HepG2 (cell line): Measurements from ENCODE around the gene FBXO41. TPM values are rescaled to one million over a fixed set of nuclear protein-coding genes. Genes with fewer than 3 reads are reported as not detected.

ENCODE experiments used
- DDIT3 ChIP-seq: sonication (generic); formaldehyde crosslinking; IDR thresholded peaks from 2 replicates; pipeline ENCODE4 v1.4.0; 2020; ENCODE audit warnings: mild to moderate bottlenecking, missing genetic modification reagents
- GZF1 ChIP-seq: sonication (generic); formaldehyde crosslinking; IDR thresholded peaks from 2 replicates; pipeline ENCODE4 v1.5.1; 2020; ENCODE audit warnings: mild to moderate bottlenecking, missing genetic modification reagents
- HIVEP1 ChIP-seq: sonication (generic); formaldehyde crosslinking; IDR thresholded peaks from 2 replicates; pipeline ENCODE4 v1.4.0; 2020; ENCODE audit warnings: mild to moderate bottlenecking, missing genetic modification reagents
- HNRNPH1 ChIP-seq: fragments of 200-400 bp; formaldehyde crosslinking; optimal IDR thresholded peaks from 2 replicates; pipeline ENCODE3; 2017; ENCODE audit warnings: mild to moderate bottlenecking, low read depth, low read length
- HOXA7 ChIP-seq: sonication (generic); formaldehyde crosslinking; IDR thresholded peaks from 2 replicates; pipeline ENCODE4 v1.8.1; 2022; ENCODE audit warnings: mild to moderate bottlenecking, missing genetic modification reagents, moderate library complexity
- KLF9 ChIP-seq: IDR thresholded peaks from 2 replicates; pipeline ENCODE4 v1.6.1; 2016; ENCODE audit warnings: low read depth
- MAX ChIP-seq: IDR thresholded peaks from 2 replicates; pipeline ENCODE4 v1.6.1; 2012; ENCODE audit warnings: inconsistent platforms
- NCOA2 ChIP-seq: sonication (generic); formaldehyde crosslinking; IDR thresholded peaks from 2 replicates; pipeline ENCODE4 v1.8.0; 2022; ENCODE audit warnings: inconsistent platforms
- NFYB ChIP-seq: sonication (generic); formaldehyde crosslinking; IDR thresholded peaks from 2 replicates; pipeline ENCODE4 v1.4.0; 2020; ENCODE audit warnings: missing genetic modification reagents
- PHF5A ChIP-seq: IDR thresholded peaks from one replicate; pipeline ENCODE4 v1.6.1; 2018; ENCODE audit warnings: low read depth, missing genetic modification reagents; ENCODE audit not compliant: unreplicated experiment
- SIN3B ChIP-seq: fragments of 150-350 bp; IDR thresholded peaks from 2 replicates; pipeline ENCODE4 v1.6.1; 2014; ENCODE audit warnings: low read length
- SMYD3 ChIP-seq: sonication (generic); formaldehyde crosslinking; IDR thresholded peaks from 2 replicates; pipeline ENCODE4 v1.8.1; 2023; ENCODE audit warnings: mild to moderate bottlenecking, missing genetic modification reagents
- SOX13 ChIP-seq, 3 experiments: fragments of 450-650 bp in 1 of 3; sonication (generic) in 1 of 3; formaldehyde crosslinking in 1 of 3; IDR thresholded peaks in 2 of 3; conservative IDR thresholded peaks in 1 of 3; 2 replicates each; pipeline versions ENCODE4 v1.5.0 to v1.6.1; 2016 to 2020; ENCODE audit warnings: antibody characterized with exemption in 1 of 3, mild to moderate bottlenecking in 1 of 3, missing compliant biosample characterization in 1 of 3, missing genetic modification reagents in 1 of 3, moderate library complexity in 1 of 3
- SRSF1 ChIP-seq: fragments of 200-400 bp; formaldehyde crosslinking; optimal IDR thresholded peaks from 2 replicates; pipeline ENCODE3; 2017; ENCODE audit warnings: mild to moderate bottlenecking, low read depth, low read length, moderate library complexity
- TP53 ChIP-seq: sonication (generic); formaldehyde crosslinking; conservative IDR thresholded peaks from 2 replicates; pipeline ENCODE4 v1.4.0; 2020; ENCODE audit warnings: missing genetic modification reagents
- ZBTB7B ChIP-seq: sonication (generic); formaldehyde crosslinking; IDR thresholded peaks from 2 replicates; pipeline ENCODE4 v1.4.0; 2020; ENCODE audit warnings: missing genetic modification reagents
- ZFY ChIP-seq: sonication (generic); formaldehyde crosslinking; IDR thresholded peaks from 2 replicates; pipeline ENCODE4 v1.4.0; 2020; ENCODE audit warnings: missing genetic modification reagents
- ZNF710 ChIP-seq: sonication (generic); formaldehyde crosslinking; IDR thresholded peaks from 2 replicates; pipeline ENCODE4 v1.5.0; 2020; ENCODE audit warnings: mild to moderate bottlenecking, missing genetic modification reagents, borderline replicate concordance
- ZNF747 ChIP-seq: sonication (generic); formaldehyde crosslinking; IDR thresholded peaks from 2 replicates; pipeline ENCODE4 v1.8.1; 2023; ENCODE audit warnings: missing genetic modification reagents, mild to moderate bottlenecking, borderline replicate concordance
- ZSCAN21 ChIP-seq: sonication (generic); formaldehyde crosslinking; IDR thresholded peaks from 2 replicates; pipeline ENCODE4 v1.8.0; 2022; ENCODE audit warnings: mild to moderate bottlenecking, missing genetic modification reagents, moderate library complexity, borderline replicate concordance
- polyA plus RNA-seq, 8 experiments: library from polyadenylated mRNA; depleted of rRNA in 3 of 8; stranded (reverse) in 7 of 8; unstranded in 1 of 8; fragments of >200 nt; fragmentation: Illumina TruSeq in 4 of 8; extraction: Trizol in 4 of 8; gene quantifications; 2 replicates each; pipeline versions ENCODE4 v1.2.1 to v1.2.3, GENCODE V29; 2011 to 2016; ENCODE audit warnings: low read depth in 4 of 8, missing spikeins in 1 of 8, mixed read lengths in 1 of 8; ENCODE audit not compliant: insufficient read depth in 1 of 8
- total RNA-seq, 5 experiments: library from RNA; depleted of rRNA; stranded (reverse); fragments of >200 nt; fragmentation: Illumina TruSeq; extraction: Trizol; gene quantifications; 2 replicates each; pipeline ENCODE4 v1.2.3, GENCODE V29; 2016; ENCODE audit warnings: low read depth in 1 of 5
- TF ChIP-seq, protein P1 (sequence below): sonication (generic); formaldehyde crosslinking; IDR thresholded peaks from 2 replicates; pipeline ENCODE4 v1.8.0; 2022; ENCODE audit warnings: low read depth, missing genetic modification reagents
- TF ChIP-seq, protein P2 (sequence below): sonication (generic); formaldehyde crosslinking; conservative IDR thresholded peaks from 2 replicates; pipeline ENCODE4 v1.5.0; 2020; ENCODE audit warnings: missing genetic modification reagents
- TF ChIP-seq, protein P3 (sequence below): sonication (generic); formaldehyde crosslinking; IDR thresholded peaks from 2 replicates; pipeline ENCODE4 v1.4.0; 2020; ENCODE audit warnings: mild to moderate bottlenecking, missing genetic modification reagents

FBXO41 gene
- total and polyA plus RNA-seq, 2 of the 13 experiments (the other 11 are each of a cell fraction or from before 2014, with no cell fraction given), result 4.2 to 10.3 TPM

GRCh38 chr2:73212448-73213176 is 71.7 kb downstream of the FBXO41 start (continued):
- peak; percentile 67; the same call in 1 of the 2 replicates for TF ChIP-seq ZSCAN21 (CRISPR knock-in tag)
- TF ChIP-seq GZF1 (CRISPR knock-in tag), result no peak
- TF ChIP-seq, protein P1, sequence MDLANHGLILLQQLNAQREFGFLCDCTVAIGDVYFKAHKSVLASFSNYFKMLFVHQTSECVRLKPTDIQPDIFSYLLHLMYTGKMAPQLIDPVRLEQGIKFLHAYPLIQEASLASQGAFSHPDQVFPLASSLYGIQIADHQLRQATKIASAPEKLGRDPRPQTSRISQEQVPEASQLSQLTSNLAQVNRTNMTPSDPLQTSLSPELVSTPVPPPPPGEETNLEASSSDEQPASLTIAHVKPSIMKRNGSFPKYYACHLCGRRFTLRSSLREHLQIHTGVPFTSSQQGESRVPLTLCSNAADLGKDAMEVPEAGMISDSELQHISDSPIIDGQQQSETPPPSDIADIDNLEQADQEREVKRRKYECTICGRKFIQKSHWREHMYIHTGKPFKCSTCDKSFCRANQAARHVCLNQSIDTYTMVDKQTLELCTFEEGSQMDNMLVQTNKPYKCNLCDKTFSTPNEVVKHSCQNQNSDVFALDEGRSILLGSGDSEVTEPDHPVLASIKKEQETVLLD (CRISPR knock-in tag), result no peak
- no peak for TF ChIP-seq SRSF1
- TF ChIP-seq ZNF747 (CRISPR knock-in tag), result 0 out of 2 replicates have a peak, but pooled peaks have one; percentile 3
- no peak for TF ChIP-seq SIN3B
- TF ChIP-seq HNRNPH1, result no peak
- TF ChIP-seq, protein P2, sequence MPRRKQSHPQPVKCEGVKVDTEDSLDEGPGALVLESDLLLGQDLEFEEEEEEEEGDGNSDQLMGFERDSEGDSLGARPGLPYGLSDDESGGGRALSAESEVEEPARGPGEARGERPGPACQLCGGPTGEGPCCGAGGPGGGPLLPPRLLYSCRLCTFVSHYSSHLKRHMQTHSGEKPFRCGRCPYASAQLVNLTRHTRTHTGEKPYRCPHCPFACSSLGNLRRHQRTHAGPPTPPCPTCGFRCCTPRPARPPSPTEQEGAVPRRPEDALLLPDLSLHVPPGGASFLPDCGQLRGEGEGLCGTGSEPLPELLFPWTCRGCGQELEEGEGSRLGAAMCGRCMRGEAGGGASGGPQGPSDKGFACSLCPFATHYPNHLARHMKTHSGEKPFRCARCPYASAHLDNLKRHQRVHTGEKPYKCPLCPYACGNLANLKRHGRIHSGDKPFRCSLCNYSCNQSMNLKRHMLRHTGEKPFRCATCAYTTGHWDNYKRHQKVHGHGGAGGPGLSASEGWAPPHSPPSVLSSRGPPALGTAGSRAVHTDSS (CRISPR knock-in tag), result no peak
- peak; percentile 32 for TF ChIP-seq PHF5A (CRISPR knock-in tag)
- TF ChIP-seq DDIT3 (CRISPR knock-in tag), result no peak
- TF ChIP-seq SOX13 (IDR thresholded peaks at IDR 0.05), result no peak
- TF ChIP-seq SOX13 (CRISPR knock-in tag; conservative IDR thresholded peaks at IDR 0.05 in 1 of 2, IDR thresholded peaks at IDR 0.05 in 1 of 2), result no peak
- no peak for TF ChIP-seq NFYB (CRISPR knock-in tag)
- TF ChIP-seq TP53 (CRISPR knock-in tag), result no peak
- no peak for TF ChIP-seq HIVEP1 (CRISPR knock-in tag)
- peak; percentile 22; the same call in 1 of the 2 replicates for TF ChIP-seq MAX
- TF ChIP-seq KLF9 (CRISPR knock-in tag), result no peak
- TF ChIP-seq NCOA2 (CRISPR knock-in tag), result no peak
- TF ChIP-seq ZNF710, result no peak
- no peak for TF ChIP-seq SMYD3 (CRISPR knock-in tag)
- peak; percentile 80; the same call in 1 of the 2 replicates for TF ChIP-seq ZBTB7B (CRISPR knock-in tag)
- no peak for TF ChIP-seq ZFY (CRISPR knock-in tag)
- TF ChIP-seq, protein P3, sequence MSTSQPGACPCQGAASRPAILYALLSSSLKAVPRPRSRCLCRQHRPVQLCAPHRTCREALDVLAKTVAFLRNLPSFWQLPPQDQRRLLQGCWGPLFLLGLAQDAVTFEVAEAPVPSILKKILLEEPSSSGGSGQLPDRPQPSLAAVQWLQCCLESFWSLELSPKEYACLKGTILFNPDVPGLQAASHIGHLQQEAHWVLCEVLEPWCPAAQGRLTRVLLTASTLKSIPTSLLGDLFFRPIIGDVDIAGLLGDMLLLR, result no peak
- no peak for TF ChIP-seq HOXA7 (CRISPR knock-in tag)
